Lower leg skin (tissue), 4 donors: ENCODE data around the gene CACNA2D4. TPM values are rescaled to one million over a fixed set of nuclear protein-coding genes. Genes with fewer than 3 reads are reported as not detected.

Experiments
- DNase-seq, 2 donors: peaks; one replicate each; pipeline ENCODE4 v3.0.0-alpha.2; 2019; ENCODE audit warnings: low spot score in 2 of 2
- H3K4me3 ChIP-seq: fragments of 200-600 bp; sonication (generic); 2 replicates; pipeline ENCODE4 v1.5.1; 2017; ENCODE audit warnings: mild to moderate bottlenecking, low read depth; ENCODE audit not compliant: poor library complexity, severe bottlenecking
- CTCF ChIP-seq, 3 donors: fragments of 450-650 bp; IDR thresholded peaks; one replicate each; pipeline ENCODE4 v1.5.1; 2016; ENCODE audit warnings: antibody characterized with exemption in 3 of 3, mild to moderate bottlenecking in 3 of 3, moderate library complexity in 2 of 3
- POLR2A ChIP-seq, 2 donors: fragments of 450-650 bp; IDR thresholded peaks; one replicate each; pipeline ENCODE4 v1.6.1; 2016 to 2017; ENCODE audit warnings: antibody characterized with exemption in 2 of 2, mild to moderate bottlenecking in 1 of 2, moderate library complexity in 1 of 2
- WGBS, 2 donors: methylation state at CpG; one replicate each; pipeline ENCODE4 v1.1.5; 2018; 5-methylcytosine and 5-hydroxymethylcytosine counted together
- intact Hi-C: fragments of 100-400 bp; cut with DNase I; formaldehyde crosslinking; loops from one replicate; pipeline ENCODE4 v1.15.0; 2023; ENCODE audit warnings: low total_unique reads
- total RNA-seq, 4 donors: library from RNA; depleted of rRNA; stranded (reverse); fragments of >200 nt; gene quantifications; one replicate each; pipeline ENCODE4 v1.1.0, GENCODE V29; 2016

CACNA2D4 gene
- total RNA-seq, 4 donors from 2014 or later: 2.3 to 4.0 (median 3.1) TPM

GRCh38 chr12:1919763-1920162 lies 1.3 kb upstream of the CACNA2D4 start:
- DNase-seq: no peak
- intact Hi-C loops: no loop called here

GRCh38 chr12:1919284-1919683 lies 832 bp upstream of the CACNA2D4 start:
- intact Hi-C loops: no loop called here
- WGBS, 2 donors: 87 to 90% methylated on average over 5 of the region's 5 CpGs
- peak in 1 of 2 donors; percentile 54 for DNase-seq
- no peak overlapping the region for H3K4me3 ChIP-seq
- no peak for TF ChIP-seq CTCF (IDR thresholded peaks at IDR 0.05)
- TF ChIP-seq POLR2A (IDR thresholded peaks at IDR 0.05): no peak

More at GRCh38 chr12:1919763-1920162, 1.3 kb upstream of the CACNA2D4 start:
- H3K4me3 ChIP-seq: no peak overlapping the region
- no peak for TF ChIP-seq POLR2A (IDR thresholded peaks at IDR 0.05)
- no peak for TF ChIP-seq CTCF (IDR thresholded peaks at IDR 0.05)
- WGBS, 2 donors: 79 to 93% methylated on average over 3 of the region's 3 CpGs

GRCh38 chr12:1918884-1919236 lies 408 bp upstream of the CACNA2D4 start:
- H3K4me3 ChIP-seq: no peak overlapping the region
- intact Hi-C loops: no loop called here
- 72 to 79% methylated on average over 5 to 6 of the region's 6 CpGs for WGBS, 2 donors
- TF ChIP-seq POLR2A (IDR thresholded peaks at IDR 0.05) (no peak), CTCF (IDR thresholded peaks at IDR 0.05) (no peak)
- peak in 1 of 2 donors; percentile 56 for DNase-seq

- no peak overlapping the region for H3K4me3 ChIP-seq
- WGBS, 2 donors: 61 to 68% methylated on average over 22 of the region's 22 CpGs
- TF ChIP-seq CTCF (IDR thresholded peaks at IDR 0.05): no peak
- DNase-seq: peak in 1 of 2 donors; percentile 77
- intact Hi-C loops: no loop called here
Measured at GRCh38 chr12:1917172-1918070, 1.0 kb downstream of the CACNA2D4 start.

- WGBS, 2 donors: 50 to 52% methylated on average over 18 of the region's 18 CpGs
- no peak overlapping the region for H3K4me3 ChIP-seq
- intact Hi-C loops: no loop called here
- DNase-seq: peak in 1 of 2 donors; percentile 65
- TF ChIP-seq POLR2A (IDR thresholded peaks at IDR 0.05): no peak
- TF ChIP-seq CTCF (IDR thresholded peaks at IDR 0.05): no peak
Measured at GRCh38 chr12:1916371-1917171, 1.9 kb downstream of the CACNA2D4 start.
